Retinal pigment epithelial cell (primary cell): ENCODE results near the gene PATJ.
"Not testable (repeated sequence)": the region's sequence is repeated elsewhere in the genome, so short reads cannot be mapped to it uniquely, and the experiment has no call there.

Experiments
- DNase-seq: peaks from one replicate; pipeline ENCODE4 v3.0.0-alpha.2; 2010; ENCODE audit warnings: low read depth
- H3K4me3 ChIP-seq: 2 replicates; pipeline ENCODE4 v1.5.1; 2011; ENCODE audit warnings: mild to moderate bottlenecking, low read length, control low read depth, moderate library complexity
- CTCF ChIP-seq: conservative IDR thresholded peaks from 2 replicates; pipeline ENCODE4 v1.5.1; 2011; ENCODE audit warnings: low read depth, low read length, control low read depth, inconsistent platforms

The PATJ gene

GRCh38 chr1:62212411-62212810 lies 470.1 kb downstream of the PATJ start:
- H3K4me3 ChIP-seq, result no peak overlapping the region
- TF ChIP-seq CTCF, result no peak
- DNase-seq, result no peak

- no peak overlapping the region for H3K4me3 ChIP-seq
- no peak for DNase-seq
- TF ChIP-seq CTCF, result no peak
These were observed 471.0 kb downstream of the PATJ start for GRCh38 chr1:62213075-62213914.

- no peak for TF ChIP-seq CTCF
- no peak overlapping the region for H3K4me3 ChIP-seq
- DNase-seq, result no peak
These were observed 476.3 kb downstream of the PATJ start for GRCh38 chr1:62218604-62219003.

- not testable (repeated sequence) for H3K4me3 ChIP-seq, DNase-seq
These were observed 478.2 kb downstream of the PATJ start for GRCh38 chr1:62220456-62220855.

GRCh38 chr1:62221171-62221570 lies 478.9 kb downstream of the PATJ start:
- no peak for TF ChIP-seq CTCF
- no peak for DNase-seq
- H3K4me3 ChIP-seq, result no peak overlapping the region

- no peak for DNase-seq
- TF ChIP-seq CTCF, result no peak
- no peak overlapping the region for H3K4me3 ChIP-seq
These were observed 480.0 kb downstream of the PATJ start for GRCh38 chr1:62222321-62222720.

GRCh38 chr1:62224182-62224581 lies 481.9 kb downstream of the PATJ start:
- no peak overlapping the region for H3K4me3 ChIP-seq
- no peak for DNase-seq
- no peak for TF ChIP-seq CTCF
